Suppressor macrophage treated with lipopolysaccharide for 4 hours (primary cell): ENCODE measurements around the gene CEBPA.

ENCODE experiments used
- DNase-seq: peaks from one replicate; pipeline ENCODE4 v3.0.0-alpha.2; 2020

The CEBPA gene

DNA sequence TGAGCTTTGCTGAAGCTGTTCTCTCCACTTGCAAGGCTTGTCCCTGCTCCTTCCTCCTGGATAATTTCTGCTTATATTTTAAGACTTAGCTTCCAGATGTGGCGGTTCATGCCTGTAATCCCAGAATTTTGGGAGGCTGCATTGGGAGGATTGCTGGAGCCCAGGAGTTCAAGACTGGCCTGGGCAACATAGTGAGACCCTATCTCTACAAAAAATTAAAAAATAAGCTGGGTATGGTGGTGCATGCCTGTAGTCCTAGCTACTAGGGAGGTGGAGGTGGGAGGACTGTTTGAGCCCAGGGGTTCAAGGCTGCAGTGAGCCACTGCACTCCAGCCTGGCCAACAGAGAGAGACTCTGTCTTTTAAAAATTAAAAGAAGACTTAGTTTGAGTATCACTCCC lies 31.6 kb downstream of the CEBPA start:
- DNase-seq: no peak

DNA sequence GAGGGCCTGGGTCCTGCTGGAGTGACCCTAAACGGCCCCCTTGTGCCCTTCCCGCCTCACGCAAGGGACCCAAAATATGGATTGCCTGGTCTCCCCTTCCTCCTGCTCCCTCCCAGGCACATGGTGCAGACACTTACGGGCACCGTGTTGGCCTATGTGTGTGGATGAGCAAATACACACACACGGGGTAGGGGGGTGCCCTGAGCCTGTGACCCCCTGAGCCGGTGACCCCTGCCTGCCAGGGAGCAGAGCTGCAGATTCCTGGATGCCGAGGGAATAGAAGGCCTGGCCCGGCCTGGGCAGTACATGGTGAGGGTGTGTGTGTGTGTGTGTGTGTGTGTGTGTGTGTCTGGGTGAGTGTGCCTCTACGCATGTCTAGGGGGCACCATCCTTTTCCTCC lies 33.3 kb downstream of the CEBPA start:
- DNase-seq: no peak

DNA sequence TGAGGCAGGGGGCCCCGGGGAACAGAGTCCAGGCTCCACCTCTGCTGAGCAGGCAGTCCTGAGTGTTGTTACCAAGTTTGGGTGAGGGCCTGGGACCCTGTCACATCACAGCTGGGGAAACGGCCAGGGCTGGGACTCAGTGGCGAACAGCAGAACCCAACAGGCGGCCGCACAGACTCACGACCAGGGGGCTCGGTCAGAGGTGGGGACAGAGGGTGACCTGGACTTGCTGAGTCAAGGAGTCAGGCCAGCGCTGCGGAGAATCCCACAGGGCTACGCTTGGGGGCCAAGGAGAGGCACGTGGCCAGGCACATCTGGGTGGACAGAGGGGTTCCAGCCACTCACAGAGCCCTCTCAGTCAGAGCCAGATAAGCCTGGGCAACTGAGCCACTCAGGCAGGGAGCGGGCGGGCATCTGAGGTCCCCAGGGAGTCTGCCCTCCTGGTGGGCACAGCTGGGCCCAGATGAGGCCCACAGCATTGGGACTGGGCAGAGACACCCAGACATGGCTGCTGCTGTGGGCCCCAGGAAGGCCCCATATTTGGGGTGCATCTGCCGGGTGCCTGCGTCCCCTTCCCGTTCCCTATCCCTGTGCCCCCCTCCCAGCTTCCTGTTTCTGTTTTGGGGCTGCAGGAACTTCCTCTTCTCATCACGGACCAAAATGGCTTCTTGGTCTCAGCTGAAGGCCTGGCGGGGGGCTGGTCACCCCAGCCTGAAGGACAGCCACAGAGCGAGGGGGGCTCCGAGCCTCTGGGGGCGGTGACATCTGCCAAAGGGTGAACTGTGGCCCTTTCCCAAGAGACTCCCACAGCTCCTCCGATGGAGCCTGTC lies 34.0 kb downstream of the CEBPA start:
- peak; percentile 45 for DNase-seq

DNA sequence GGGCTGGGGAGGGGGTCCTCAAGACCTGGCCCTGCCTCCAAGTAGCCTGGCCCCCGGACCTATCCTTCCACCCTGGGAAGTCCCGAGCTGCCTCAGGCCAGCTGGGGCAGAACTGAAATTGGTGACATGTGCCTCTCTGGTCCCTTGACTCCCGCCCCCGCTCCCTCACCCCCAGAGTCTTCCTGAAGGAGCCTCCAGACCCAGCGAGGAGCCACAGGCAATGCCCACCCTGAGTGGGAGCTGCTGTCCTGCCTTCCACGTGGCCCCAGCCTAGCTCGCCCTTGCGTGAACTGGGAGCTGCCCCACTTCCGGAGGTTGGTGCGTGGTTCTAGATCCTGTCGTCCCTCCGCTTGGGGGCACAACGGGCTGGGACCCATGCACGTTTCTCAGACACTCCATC lies 34.6 kb downstream of the CEBPA start:
- peak; percentile 72 for DNase-seq

DNA sequence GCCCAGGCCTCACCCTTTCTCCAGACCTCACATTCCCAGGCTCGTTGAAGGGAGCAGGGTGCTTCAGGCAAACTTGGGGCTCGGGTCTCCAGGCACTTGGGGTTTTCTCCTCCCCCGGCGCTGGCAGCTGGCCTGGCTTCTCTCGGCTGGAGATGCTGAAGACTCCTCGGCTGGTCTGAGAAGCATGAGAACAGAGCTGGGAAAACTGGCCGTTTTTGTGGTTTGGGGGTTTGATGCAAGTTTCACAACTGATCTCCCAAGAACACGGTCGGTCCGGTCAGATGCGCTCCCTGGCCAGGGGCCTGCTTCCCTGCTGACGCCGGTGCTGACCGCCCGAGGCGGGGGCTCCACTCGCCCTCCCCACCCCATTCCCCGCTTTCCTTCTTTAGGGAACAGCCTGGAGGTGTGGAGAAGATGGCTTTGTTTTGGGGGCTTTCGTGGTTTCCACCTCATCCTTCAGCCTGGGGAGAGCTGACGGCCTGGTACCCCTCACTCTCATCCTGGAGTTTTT lies 35.3 kb downstream of the CEBPA start:
- DNase-seq: no peak

DNA sequence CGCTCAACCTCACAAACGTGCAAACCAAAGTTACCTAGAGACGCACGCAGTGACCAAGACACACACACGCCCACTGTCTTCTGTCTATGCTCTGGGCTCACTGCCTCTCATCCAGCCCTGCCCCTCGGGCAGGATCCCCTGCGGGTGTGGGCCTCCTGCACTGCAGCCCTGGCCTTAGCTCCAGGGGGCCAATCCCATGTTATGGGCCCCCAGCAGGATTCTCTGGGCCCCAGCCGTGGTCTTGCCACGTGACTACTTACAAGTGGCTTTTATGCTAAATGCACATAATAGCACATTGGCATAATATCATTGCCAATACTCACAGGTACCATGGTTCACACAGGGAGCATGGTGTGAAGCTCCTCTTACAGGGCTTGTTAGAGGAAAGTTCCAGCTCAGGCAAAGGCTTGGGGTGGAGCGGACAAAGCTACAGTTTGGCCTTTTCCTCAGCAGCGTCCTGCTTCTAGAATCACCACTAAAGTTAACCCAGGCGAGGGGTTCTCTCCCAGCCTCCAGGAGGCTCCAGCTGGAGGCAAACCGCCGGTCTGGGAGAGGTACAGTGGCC lies 37.4 kb downstream of the CEBPA start:
- no peak for DNase-seq

DNA sequence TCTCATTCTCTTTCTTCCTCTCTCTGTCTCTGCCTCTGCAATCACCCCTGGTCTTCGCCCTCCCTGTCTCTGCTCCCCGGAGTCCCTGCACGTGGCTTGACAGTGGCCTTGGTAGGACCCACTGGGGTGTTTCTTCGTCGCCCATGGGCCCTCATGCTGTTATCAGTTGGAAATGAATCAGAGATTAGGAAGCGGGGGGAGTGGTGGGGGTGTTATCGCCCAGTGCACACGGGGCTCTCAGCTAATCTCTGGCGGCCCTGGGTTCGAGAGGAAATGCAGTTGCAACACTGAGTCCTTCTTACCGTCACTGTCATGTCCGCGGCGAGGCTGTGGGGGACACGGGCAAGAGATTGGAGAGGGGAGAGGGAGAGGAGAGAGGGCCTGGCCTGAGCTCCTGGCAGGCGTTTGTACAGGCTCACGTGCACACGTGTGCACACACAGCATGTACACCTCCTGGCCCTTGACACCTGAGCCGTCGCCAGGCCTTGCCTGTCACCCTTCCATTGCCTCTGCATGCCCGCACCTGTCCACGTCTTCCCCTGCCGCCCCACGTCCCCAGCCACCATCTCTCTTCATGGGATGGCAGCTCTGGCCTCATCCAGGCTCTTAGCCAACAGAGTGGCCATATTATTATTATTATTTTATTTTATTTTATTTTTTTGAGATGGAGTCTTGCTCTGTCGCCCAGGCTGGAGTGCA lies 38.9 kb downstream of the CEBPA start:
- DNase-seq: no peak

DNA sequence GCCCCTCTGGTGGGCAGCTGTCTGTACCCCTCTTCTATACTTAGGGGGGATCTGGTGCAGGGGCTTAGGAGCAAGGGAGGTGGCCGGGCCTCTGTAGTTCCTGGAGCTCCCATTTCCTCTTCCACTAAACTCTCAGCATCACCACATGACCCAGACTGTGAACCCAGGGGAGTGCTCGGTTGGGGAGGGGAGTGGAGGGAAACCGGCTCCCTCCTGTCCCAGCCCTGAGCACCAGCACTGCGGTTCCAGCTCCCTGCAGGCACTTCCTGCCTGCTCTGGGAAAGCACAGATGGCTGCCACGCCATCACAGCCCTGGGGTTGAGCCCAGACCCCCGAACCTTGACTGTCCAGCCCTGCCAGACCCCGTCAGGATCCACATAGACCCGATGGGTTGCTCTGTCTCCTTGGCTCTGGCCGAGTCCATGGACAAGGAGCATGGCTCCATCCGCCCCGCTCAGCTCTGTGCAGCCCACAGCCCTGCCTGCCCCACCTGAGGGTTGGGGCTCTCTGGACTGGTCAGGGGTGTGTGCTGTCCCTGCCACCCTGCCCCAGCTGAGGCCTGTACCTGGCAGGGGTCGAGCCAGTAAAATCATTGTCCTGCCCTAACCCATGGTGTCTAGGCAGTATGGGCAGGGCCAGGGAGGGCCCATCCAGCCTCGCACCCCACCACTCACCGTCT lies 40.7 kb downstream of the CEBPA start:
- DNase-seq: no peak

DNA sequence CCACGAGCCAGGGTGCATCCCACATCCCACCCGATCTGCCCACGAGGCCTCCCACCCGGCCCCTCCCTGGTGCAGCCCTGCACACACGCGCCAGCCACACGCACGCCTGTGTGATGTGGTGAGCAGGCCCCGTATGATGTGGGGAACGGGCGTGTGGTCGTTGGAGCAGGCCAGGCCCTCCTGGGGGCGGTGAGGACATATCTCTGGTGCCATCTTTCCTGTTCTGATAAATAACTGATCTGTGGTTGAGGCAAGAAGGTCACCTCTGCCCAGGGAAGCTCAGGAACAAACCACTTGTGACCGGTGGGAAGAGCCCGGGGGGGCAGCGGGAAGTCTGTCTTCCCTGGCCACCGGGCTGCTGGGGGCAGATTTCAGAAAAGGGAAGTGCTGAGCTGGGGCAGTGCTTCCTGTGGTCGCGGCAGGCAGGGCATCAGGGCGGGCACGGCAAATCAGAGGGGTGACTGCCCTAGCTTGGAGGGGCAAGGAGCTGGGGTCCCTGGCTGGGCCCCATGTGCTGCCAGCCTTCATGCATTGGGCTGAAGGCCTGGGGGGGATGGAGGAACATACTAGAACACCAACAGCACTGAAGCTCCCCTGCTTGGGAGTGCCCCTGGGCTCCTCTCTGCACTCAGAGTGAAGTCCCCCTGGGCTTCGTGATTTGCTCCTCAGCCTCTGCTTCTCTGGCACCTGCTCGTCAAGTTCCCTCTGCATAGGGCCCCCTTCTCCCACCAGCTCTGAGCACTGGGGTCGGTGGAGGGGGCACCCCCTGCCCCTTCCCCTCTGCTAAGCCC lies 41.5 kb downstream of the CEBPA start:
- DNase-seq: peak; percentile 65

DNA sequence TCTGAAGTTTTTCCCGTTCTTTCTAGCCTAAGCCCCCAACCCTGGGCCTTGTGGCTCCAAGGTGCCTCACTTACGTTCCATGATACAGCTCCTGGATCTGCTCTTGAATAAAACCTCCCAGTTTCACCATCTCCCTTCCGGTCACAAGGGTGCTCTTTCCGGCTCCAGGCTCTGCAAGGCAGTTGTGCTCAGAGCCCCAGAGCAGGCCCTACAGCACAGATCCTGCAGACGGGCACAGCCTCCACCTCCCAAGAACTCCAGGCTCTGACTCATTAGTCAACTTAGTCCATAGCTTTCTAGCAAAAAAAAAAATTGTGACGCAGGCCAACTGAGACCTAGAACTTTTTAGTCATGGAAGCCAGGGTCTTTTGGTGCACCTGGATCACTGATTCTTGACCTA lies 42.8 kb downstream of the CEBPA start:
- DNase-seq: peak; percentile 88

DNA sequence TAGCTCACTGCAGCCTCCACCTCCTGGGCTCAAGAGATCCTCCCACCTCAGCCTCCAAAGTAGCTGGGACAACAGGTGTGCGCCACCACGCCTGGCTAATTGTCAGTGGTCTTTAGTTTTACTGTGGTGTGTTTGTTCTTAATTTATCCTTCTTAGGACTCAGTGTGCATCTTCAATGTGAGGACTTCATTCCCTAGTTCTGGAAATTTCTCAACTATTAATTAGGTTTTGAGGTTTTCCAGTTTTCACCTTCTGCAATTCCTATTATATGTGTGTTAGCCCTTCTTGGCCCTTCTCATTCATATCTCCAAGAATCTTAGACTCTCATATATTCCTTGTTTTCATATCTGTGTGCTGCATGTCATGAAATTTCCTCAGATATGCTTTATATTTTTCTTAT lies 44.5 kb downstream of the CEBPA start:
- DNase-seq: no peak

DNA sequence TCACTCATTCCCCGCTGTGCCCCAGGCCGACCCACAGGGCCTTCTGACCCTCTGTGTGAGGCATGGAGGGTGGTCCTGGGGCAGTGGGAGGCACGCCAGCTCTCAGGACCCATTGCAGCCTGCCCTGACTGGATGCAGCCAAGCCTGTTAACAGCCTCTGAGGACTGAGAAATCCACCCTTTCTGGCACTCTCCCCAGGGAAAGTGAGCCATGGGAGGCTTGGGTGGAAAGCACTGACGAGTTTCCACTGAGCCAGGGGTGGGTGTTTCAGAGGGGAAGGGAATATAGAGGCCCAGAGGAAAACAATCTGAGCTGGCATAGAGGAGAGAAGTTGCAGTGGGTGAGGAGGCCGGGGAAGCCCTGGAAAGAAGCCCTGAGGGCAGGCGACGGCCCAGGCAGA lies 46.1 kb downstream of the CEBPA start:
- DNase-seq: no peak

DNA sequence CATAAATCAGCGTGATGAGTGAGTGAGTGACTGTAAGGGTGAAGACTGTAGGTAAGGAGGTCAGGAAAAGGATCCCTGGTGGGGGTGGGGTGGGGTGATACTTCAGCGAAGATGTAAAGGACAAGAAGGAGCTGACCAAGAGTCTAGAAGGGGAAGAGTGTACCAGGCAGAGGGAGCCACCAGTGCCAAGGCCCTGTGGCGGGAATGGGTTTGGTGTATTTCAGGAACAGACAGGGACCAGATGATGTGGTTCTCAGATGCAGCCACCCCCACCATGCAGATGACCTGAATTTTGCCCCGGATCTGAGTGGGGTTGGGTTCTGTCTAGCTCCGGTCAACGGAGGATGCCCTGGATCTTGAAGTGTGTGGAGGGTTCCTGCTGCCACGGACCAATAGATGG lies 46.6 kb downstream of the CEBPA start:
- DNase-seq: no peak

DNA sequence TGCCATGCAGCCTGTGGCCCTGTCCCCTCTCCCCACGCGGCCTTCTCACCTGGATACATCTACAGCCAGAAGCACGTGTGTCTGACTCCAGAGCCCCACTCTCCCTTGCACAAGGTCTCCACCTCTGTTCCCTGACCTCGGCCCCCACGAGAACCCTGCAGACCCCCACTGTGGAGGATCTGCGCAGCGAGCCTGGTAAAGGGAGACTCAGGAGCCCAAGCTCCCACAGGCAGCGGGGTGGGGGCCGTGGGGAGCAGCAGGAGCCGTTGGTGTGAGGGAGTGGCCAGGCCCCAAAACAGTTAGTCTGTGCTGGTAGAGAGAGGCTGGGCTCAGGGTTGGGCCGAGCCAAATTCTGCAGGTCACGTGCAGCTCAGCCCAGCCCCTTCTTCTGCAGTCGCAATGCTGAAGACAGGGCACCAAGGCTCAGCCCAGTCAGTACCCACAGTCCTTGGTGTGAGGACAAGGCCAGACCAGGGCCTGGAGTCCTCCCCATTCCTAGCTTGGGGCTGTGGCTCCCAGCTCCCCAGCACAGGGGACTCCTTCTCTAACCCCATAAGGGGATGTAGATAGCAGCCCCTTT lies 48.0 kb downstream of the CEBPA start:
- DNase-seq: no peak

DNA sequence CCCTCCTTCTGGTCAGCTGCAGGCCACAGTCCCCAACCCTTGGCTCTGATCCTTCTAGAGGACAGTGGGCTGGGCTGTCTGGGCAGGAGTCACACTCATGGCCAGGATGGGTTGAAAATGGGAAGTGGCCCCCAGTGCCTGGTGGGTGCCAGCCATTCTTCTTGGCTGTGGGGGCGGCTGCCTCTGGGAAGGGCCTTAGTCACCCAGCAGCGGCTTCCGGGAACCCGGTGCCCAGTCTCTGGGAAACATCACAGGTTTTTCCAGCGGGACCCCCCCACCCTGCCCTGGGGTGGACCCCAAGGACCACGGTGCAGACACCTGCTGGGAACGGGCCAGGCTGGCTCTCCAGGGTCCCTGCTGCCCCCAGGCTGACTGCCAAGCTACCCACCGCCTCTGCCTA lies 49.4 kb downstream of the CEBPA start:
- DNase-seq: peak; percentile 90

DNA sequence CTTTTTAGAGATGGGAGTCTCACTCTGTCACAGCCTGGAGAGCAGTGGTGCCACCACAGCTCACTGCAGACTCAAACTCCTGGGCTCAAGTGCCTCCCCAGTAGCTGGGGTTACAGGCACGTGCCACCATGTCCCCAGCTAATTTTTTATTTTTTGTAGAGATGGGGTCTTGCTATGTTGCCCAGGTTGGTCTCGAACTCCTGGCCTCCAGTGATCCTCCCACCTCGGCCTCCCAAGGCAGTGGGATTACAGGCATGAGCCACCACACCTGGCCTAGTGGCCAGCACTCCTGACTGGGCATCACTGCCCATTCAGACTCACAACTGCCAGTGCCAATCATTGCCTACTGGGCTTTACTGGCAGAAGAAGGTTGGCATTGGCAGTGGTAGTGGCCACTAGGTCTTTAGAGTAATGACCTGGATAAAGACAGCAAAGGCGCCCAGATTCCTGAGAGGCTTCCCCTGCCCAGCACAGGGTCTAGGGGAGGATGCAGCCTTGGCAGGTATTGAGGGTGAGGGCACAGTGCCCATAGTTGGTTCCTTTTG lies 49.8 kb downstream of the CEBPA start:
- DNase-seq: no peak

DNA sequence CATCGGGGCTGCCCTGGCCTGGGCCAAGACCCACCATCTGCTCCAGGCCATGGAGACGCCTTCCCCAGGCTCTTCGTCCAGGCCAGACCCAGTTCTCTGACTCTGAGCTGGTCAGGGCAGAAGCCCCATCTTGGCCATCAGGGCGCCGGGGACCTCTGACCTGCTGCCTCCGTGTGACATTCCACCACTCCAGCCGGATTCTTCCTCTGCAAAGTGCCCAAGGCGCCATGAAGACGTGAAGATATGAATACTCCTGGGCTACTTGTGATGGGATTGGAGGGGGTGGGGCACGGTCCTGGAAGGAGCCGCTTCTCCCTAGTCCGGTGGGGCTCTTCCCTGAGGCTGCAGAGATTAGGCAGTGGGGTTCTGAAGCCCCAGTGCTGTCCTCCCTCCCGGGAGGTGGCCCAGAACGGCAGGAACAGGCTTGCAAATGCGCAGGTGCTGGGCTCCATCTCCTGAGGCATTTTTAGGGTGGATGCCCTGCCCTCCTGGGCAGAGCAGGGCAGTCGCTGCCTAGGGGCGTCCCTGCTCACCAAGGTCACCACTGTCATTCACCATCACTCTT lies 50.7 kb downstream of the CEBPA start:
- no peak for DNase-seq

DNA sequence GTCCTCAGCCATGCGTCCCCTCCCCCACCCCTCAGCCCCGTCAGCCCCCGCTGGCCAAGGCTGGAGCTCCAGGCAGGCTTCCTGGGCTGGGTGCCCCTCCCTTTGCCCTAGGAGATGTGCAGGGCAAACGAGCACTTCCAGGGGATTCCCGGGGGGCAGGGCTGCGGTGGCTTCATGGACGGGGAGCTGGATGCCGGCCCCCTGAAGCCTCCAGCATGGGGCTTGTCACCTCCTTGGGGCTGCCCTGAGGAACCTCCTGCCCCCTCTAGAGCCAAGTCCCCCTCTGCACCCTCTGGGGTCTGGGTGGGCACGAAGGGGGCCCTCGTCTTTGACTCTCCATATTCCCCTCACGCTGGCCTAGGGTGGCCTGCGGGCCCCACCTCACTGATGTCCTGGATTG lies 51.3 kb downstream of the CEBPA start:
- no peak for DNase-seq

DNA sequence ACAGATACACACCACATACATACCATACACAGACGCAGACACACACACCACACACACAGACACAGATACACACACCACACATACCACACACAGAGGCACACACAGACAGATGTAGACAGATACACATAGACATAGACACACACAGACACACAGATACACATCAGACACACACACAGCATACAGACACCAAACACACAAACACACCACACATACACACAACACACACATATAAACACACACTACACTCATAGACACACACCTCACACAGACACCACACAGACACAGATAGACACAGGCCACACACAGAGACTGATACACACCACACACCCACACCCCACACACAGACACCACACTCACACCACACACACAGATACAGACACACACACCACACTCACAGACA lies 51.8 kb downstream of the CEBPA start:
- DNase-seq: no peak
